Activated CD4-positive, alpha-beta T cell treated with anti-CD3 and anti-CD28 coated beads, Interleukin-2, amount 50 U/mL, for 16 hours (primary cell): ENCODE results near the gene VPS35.

Experiments
- DNase-seq: peaks from one replicate; pipeline ENCODE4 v3.0.0-alpha.2; 2020

Gene VPS35

GRCh38 chr16:46606231-46606630, 82.7 kb downstream of the VPS35 start:
- DNase-seq, result no peak
